ENCODE results near the gene PSMD12. TPM values are rescaled to one million over a fixed set of nuclear protein-coding genes. Genes with fewer than 3 reads are reported as not detected.

PSMD12 gene
- polyA plus RNA-seq, 1 donor from 2014 or later, result 24.1 TPM

- no peak overlapping the region for H3K9ac ChIP-seq (ENCODE audit: low read length)
- no peaks in the 10 kb centered on the region for H3K36me3 ChIP-seq (ENCODE audit: insufficient read depth, low read length)
- H4K20me1 ChIP-seq (ENCODE audit: insufficient read depth), result no peaks in the 10 kb centered on the region
- no peak for TF ChIP-seq SMC3 (conservative IDR thresholded peaks at IDR 0.05; ENCODE audit: poor library complexity)
- TF ChIP-seq REST (IDR thresholded peaks at IDR 0.05; ENCODE audit: borderline replicate concordance), result no peak
- TF ChIP-seq EZH2 (IDR thresholded peaks at IDR 0.05; ENCODE audit: borderline replicate concordance, insufficient read depth, low read length, poor library complexity, severe bottlenecking), result no peak
- no peak for TF ChIP-seq CTCF (IDR thresholded peaks at IDR 0.05; ENCODE audit: poor library complexity, severe bottlenecking)
- no peak for TF ChIP-seq EP300 (conservative IDR thresholded peaks at IDR 0.05; ENCODE audit: poor library complexity, severe bottlenecking)
- no peak for TF ChIP-seq TAF1 (IDR thresholded peaks at IDR 0.05; ENCODE audit: low read depth)
- no peak for TF ChIP-seq POLR2AphosphoS5 (IDR thresholded peaks at IDR 0.05)
- no peak for TF ChIP-seq RAD21 (conservative IDR thresholded peaks at IDR 0.05)
- TF ChIP-seq MXI1 (conservative IDR thresholded peaks at IDR 0.05; ENCODE audit: poor library complexity, severe bottlenecking), result no peak
- H3K9me3 ChIP-seq (ENCODE audit: low read length), result no peaks in the 10 kb centered on the region
- no peak overlapping the region for H3K27ac ChIP-seq (ENCODE audit: low read length)
- no peaks in the 10 kb centered on the region for H3K27me3 ChIP-seq (ENCODE audit: insufficient read depth, low read depth, low read length)
- no peak overlapping the region for H3K4me3 ChIP-seq (ENCODE audit: low read length)
- H3K4me2 ChIP-seq (ENCODE audit: low read length), result no peak overlapping the region
- H2AFZ ChIP-seq (ENCODE audit: low read depth, low read length), result no peak overlapping the region
- H3K79me2 ChIP-seq (replicated peaks; ENCODE audit: insufficient read depth, low read length), result no peaks in the 10 kb centered on the region
- no peaks in the 10 kb centered on the region for H3K9me2 ChIP-seq (ENCODE audit: insufficient read depth, low read length)
- no peaks in the 10 kb centered on the region for H3F3A ChIP-seq (ENCODE audit: insufficient read depth, low read length, poor library complexity, severe bottlenecking)
These were observed 49.6 kb downstream of the PSMD12 start for GRCh38 chr17:67316781-67317180.

DNA sequence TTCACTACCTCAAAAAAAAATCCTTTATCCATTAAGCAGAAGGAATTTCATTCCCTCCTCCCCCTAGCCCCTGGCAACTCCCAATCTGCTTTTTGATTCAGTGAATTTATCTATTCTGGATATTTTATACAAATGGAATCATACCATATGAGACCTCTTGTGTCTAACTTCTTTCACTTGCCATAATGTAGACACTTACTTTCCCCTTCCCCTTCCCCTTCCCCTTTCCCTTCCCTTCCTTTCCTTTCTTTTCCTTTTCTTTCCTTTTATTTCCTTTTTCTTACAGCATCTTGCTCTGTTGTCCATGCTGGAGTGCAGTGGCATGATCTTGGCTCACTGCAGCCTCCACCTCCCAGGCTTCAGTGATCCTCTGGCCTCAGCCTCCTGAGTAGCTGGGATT lies 50.5 kb downstream of the PSMD12 start:
- no peak overlapping the region for H2AFZ ChIP-seq (ENCODE audit: low read depth, low read length)
- no peak overlapping the region for H3K27ac ChIP-seq (ENCODE audit: low read length)
- no peaks in the 10 kb centered on the region for H3F3A ChIP-seq (ENCODE audit: insufficient read depth, low read length, poor library complexity, severe bottlenecking)
- no peak overlapping the region for H3K4me3 ChIP-seq (ENCODE audit: low read length)
- no peaks in the 10 kb centered on the region for H3K36me3 ChIP-seq (ENCODE audit: insufficient read depth, low read length)
- no peaks in the 10 kb centered on the region for H3K27me3 ChIP-seq (ENCODE audit: insufficient read depth, low read depth, low read length)
- TF ChIP-seq EP300 (conservative IDR thresholded peaks at IDR 0.05; ENCODE audit: poor library complexity, severe bottlenecking), result no peak
- TF ChIP-seq REST (IDR thresholded peaks at IDR 0.05; ENCODE audit: borderline replicate concordance), result no peak
- no peak for TF ChIP-seq SMC3 (conservative IDR thresholded peaks at IDR 0.05; ENCODE audit: poor library complexity)
- no peak for TF ChIP-seq RAD21 (conservative IDR thresholded peaks at IDR 0.05)
- no peak for TF ChIP-seq EZH2 (IDR thresholded peaks at IDR 0.05; ENCODE audit: borderline replicate concordance, insufficient read depth, low read length, poor library complexity, severe bottlenecking)
- TF ChIP-seq MXI1 (conservative IDR thresholded peaks at IDR 0.05; ENCODE audit: poor library complexity, severe bottlenecking), result no peak
- no peak for TF ChIP-seq CTCF (IDR thresholded peaks at IDR 0.05; ENCODE audit: poor library complexity, severe bottlenecking)
- H4K20me1 ChIP-seq (ENCODE audit: insufficient read depth), result no peaks in the 10 kb centered on the region
- no peak overlapping the region for H3K9ac ChIP-seq (ENCODE audit: low read length)
- H3K79me2 ChIP-seq (replicated peaks; ENCODE audit: insufficient read depth, low read length), result no peaks in the 10 kb centered on the region
- no peaks in the 10 kb centered on the region for H3K9me3 ChIP-seq (ENCODE audit: low read length)
- H3K4me2 ChIP-seq (ENCODE audit: low read length), result no peak overlapping the region
- no peaks in the 10 kb centered on the region for H3K9me2 ChIP-seq (ENCODE audit: insufficient read depth, low read length)

All from neural cell (in vitro differentiated cells).